ENCODE measurements around the gene FBXO39. TPM values are rescaled to one million over a fixed set of nuclear protein-coding genes. Genes with fewer than 3 reads are reported as not detected.

Gene FBXO39
- total and polyA plus RNA-seq, 9 of the 15 experiments (the other 6 are each of a cell fraction or from before 2014, with no cell fraction given), result not detected

- TF ChIP-seq HCFC1 (IDR thresholded peaks at IDR 0.05; ENCODE audit: low read depth, low read length), result no peak
- TF ChIP-seq CREM (IDR thresholded peaks at IDR 0.05; ENCODE audit: low read depth), result no peak
- no peak for TF ChIP-seq ARID3A (IDR thresholded peaks at IDR 0.05; ENCODE audit: borderline replicate concordance, low read depth, low read length)
- TF ChIP-seq ZNF644 (tag; IDR thresholded peaks at IDR 0.05; ENCODE audit: low read depth), result no peak
- no peak for TF ChIP-seq NEUROD1 (IDR thresholded peaks at IDR 0.05; ENCODE audit: borderline replicate concordance, low read depth, low read length, partially characterized antibody)
Measured at GRCh38 chr17:6818938-6819337, 42.9 kb downstream of the FBXO39 start (continued).

DNA sequence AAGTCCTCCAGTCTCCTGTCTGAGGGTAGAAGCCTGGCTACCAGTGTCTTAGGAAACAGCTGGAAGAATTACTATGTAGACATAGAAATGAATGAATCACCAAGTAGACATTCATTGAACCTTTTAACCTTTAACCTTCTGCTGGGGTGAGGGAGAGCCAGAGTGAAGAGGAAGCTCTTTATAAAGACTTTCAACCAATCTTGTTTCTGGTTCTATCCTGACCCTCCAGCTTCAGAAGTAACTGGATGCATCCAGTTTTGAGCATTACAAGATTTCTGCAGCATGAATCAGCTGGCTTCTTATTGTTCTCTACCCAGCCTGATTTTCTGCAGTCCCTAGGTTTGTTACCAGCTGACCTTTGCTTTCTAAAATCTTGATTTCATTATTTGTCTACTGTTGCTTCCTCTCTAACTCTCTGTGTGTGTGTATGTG is 47.0 kb downstream of the FBXO39 start:
- Histone ChIP-seq H3K4me3 (no peak overlapping the region), H2AFZ (ENCODE audit: low read depth, low read length) (no peak overlapping the region), H3K9me3 (replicated peaks; ENCODE audit: control insufficient read depth, insufficient read depth, low read depth, low read length) (no peaks in the 10 kb centered on the region), H4K20me1 (replicated peaks; ENCODE audit: control insufficient read depth, insufficient read depth, low read length) (no peaks in the 10 kb centered on the region), H3K9ac (ENCODE audit: insufficient read depth in 1 of 2, low read depth in 2 of 2, low read length in 2 of 2) (no peak overlapping the region), H3K27ac (ENCODE audit: extremely low read depth, low read depth, low read length) (no peak overlapping the region), H3K9me1 (ENCODE audit: control insufficient read depth, insufficient read depth, low read length) (no peaks in the 10 kb centered on the region), H3K27me3 (ENCODE audit: control insufficient read depth in 2 of 2, insufficient read depth in 2 of 2, low read length in 2 of 2) (peaks cover 0 to 2% of the 10 kb centered on the region in 2 experiments; a peak in 1 of 5 replicates), H3K79me2 (ENCODE audit: control insufficient read depth, insufficient read depth, low read length) (no peaks in the 10 kb centered on the region), H3K4me2 (ENCODE audit: insufficient read depth, low read length) (no peak overlapping the region), H3K4me1 (replicated peaks in 1 of 2; ENCODE audit: control insufficient read depth in 2 of 2, insufficient read depth in 2 of 2, low read length in 2 of 2) (no peaks in the 10 kb centered on the region), H3K36me3 (ENCODE audit: control insufficient read depth, insufficient read depth, low read length) (no peaks in the 10 kb centered on the region)
- CTCF ChIA-PET (ENCODE audit: low intra/inter-chr PET ratio), result no interaction called here
- TF ChIP-seq ZNF239 (CRISPR knock-in tag; IDR thresholded peaks at IDR 0.05), result no peak
- no peak for TF ChIP-seq TRIM24 (IDR thresholded peaks at IDR 0.05)
- no peak for TF ChIP-seq ZBTB2 (IDR thresholded peaks at IDR 0.05)
- TF ChIP-seq, protein P1, sequence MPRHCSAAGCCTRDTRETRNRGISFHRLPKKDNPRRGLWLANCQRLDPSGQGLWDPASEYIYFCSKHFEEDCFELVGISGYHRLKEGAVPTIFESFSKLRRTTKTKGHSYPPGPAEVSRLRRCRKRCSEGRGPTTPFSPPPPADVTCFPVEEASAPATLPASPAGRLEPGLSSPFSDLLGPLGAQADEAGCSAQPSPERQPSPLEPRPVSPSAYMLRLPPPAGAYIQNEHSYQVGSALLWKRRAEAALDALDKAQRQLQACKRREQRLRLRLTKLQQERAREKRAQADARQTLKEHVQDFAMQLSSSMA (CRISPR knock-in tag; IDR thresholded peaks at IDR 0.05), result no peak
- TF ChIP-seq CCAR2 (IDR thresholded peaks at IDR 0.05; ENCODE audit: low read depth, low read length), result no peak
- no peak for TF ChIP-seq NFE2L1 (tag; IDR thresholded peaks at IDR 0.05; ENCODE audit: borderline replicate concordance, low read depth)
- BruUV-seq (replicated peaks), result no TSS peak
- POLR2A ChIA-PET, result interaction anchor here (0.6 kb wide), 1 partner anchor 9 kb away, joined by 3 read pairs; the partner anchor contains the start of gene TEKT1
- in situ Hi-C loops (cut with MboI), result no loop called here
- intact Hi-C loops (cut with micrococcal nuclease), result no loop called here
- no peak for FAIRE-seq
- no peak for ATAC-seq
- no peak for DNase-seq (ENCODE audit: extremely low read depth in 1 of 4, low spot score in 3 of 4)
